Ovary (tissue), 3 donors: ENCODE data around the gene HEATR3.

Source experiments
- EP300 ChIP-seq: sonication (generic); formaldehyde crosslinking; IDR thresholded peaks from one replicate; pipeline ENCODE4 v1.6.1; 2017; ENCODE audit warnings: antibody characterized with exemption
- POLR2A ChIP-seq: fragments of 450-650 bp; IDR thresholded peaks from one replicate; pipeline ENCODE4 v1.6.1; 2017; ENCODE audit warnings: antibody characterized with exemption, mild to moderate bottlenecking, moderate library complexity
- TF ChIP-seq, protein P1 (sequence below), 3 donors: fragments of 450-650 bp in 2 of 3; fragments of 200-600 bp in 1 of 3; IDR thresholded peaks; one replicate each; pipeline versions ENCODE4 v1.5.1 to v1.8.0; 2016 to 2022; ENCODE audit warnings: antibody characterized with exemption in 3 of 3, mild to moderate bottlenecking in 1 of 3
- donor health status: DM: no; HTN: no; CAD: no.

DNA sequence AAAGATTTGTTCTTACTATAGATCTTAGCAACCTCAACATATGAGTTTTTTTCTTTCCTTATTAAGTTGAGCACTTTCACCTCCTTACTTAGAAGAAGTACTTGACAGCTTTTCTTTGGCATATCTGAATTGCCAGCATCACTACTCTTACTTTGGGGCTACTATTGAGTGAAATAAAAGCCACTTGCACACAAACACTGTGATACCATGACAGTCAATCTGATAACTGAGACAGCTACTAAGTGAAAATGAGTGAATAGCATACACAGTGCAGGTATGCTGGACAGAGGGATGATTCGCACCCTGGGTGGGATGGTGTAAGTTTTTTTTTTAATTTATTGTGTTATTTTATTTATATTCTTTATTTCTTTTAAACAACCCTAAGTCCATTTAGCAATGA, 73.8 kb downstream of the HEATR3 start:
- TF ChIP-seq, protein P1, sequence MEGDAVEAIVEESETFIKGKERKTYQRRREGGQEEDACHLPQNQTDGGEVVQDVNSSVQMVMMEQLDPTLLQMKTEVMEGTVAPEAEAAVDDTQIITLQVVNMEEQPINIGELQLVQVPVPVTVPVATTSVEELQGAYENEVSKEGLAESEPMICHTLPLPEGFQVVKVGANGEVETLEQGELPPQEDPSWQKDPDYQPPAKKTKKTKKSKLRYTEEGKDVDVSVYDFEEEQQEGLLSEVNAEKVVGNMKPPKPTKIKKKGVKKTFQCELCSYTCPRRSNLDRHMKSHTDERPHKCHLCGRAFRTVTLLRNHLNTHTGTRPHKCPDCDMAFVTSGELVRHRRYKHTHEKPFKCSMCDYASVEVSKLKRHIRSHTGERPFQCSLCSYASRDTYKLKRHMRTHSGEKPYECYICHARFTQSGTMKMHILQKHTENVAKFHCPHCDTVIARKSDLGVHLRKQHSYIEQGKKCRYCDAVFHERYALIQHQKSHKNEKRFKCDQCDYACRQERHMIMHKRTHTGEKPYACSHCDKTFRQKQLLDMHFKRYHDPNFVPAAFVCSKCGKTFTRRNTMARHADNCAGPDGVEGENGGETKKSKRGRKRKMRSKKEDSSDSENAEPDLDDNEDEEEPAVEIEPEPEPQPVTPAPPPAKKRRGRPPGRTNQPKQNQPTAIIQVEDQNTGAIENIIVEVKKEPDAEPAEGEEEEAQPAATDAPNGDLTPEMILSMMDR (IDR thresholded peaks at IDR 0.05), result no peak
- TF ChIP-seq POLR2A, result no peak
- no peak for TF ChIP-seq EP300
